Thyroid gland (tissue), 4 donors: ENCODE results near the gene RAB43.

Source experiments
- POLR2A ChIP-seq, 2 donors: fragments of 450-650 bp; IDR thresholded peaks; one replicate each; pipeline ENCODE4 v1.6.1; 2017; ENCODE audit warnings: antibody characterized with exemption in 2 of 2, mild to moderate bottlenecking in 2 of 2, moderate library complexity in 1 of 2
- TF ChIP-seq, protein P1 (sequence below), 6 experiments: fragments of 200-600 bp in 3 of 6; fragments of 450-650 bp in 3 of 6; sonication (generic) in 3 of 6; IDR thresholded peaks; one replicate each; pipeline ENCODE4 v1.5.1; 2016 to 2019; ENCODE audit warnings: antibody characterized with exemption in 6 of 6, mild to moderate bottlenecking in 2 of 6, inconsistent platforms in 1 of 6, moderate library complexity in 1 of 6

DNA sequence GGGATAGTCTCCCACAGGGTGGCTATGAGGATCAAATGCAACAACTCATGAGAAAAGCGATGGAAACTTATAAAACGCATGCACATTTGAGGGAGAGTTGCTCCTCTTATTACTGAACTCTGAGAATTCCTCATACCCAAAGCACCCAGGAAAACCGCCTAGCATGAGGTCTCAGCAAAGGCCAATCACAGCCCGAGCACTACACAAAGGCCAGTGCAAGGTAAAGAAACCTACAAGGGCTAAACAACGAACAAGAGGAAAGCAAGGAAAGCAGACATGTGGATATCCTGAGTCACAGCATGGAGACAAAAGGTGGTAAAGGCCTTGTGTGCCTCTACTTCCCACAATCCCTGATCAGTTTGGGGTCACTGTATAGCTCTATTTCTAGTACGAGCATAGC, 7.1 kb downstream of the RAB43 start:
- no peak for TF ChIP-seq POLR2A (IDR thresholded peaks at IDR 0.05)
- TF ChIP-seq, protein P1, sequence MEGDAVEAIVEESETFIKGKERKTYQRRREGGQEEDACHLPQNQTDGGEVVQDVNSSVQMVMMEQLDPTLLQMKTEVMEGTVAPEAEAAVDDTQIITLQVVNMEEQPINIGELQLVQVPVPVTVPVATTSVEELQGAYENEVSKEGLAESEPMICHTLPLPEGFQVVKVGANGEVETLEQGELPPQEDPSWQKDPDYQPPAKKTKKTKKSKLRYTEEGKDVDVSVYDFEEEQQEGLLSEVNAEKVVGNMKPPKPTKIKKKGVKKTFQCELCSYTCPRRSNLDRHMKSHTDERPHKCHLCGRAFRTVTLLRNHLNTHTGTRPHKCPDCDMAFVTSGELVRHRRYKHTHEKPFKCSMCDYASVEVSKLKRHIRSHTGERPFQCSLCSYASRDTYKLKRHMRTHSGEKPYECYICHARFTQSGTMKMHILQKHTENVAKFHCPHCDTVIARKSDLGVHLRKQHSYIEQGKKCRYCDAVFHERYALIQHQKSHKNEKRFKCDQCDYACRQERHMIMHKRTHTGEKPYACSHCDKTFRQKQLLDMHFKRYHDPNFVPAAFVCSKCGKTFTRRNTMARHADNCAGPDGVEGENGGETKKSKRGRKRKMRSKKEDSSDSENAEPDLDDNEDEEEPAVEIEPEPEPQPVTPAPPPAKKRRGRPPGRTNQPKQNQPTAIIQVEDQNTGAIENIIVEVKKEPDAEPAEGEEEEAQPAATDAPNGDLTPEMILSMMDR (IDR thresholded peaks at IDR 0.05): no peak
